ENCODE results near the gene ERN1.

- TF ChIP-seq CTCF (IDR thresholded peaks at IDR 0.05): no peak
- TF ChIP-seq POLR2A (IDR thresholded peaks at IDR 0.05): no peak
These were observed 30.4 kb downstream of the ERN1 start for GRCh38 chr17:64099543-64099942.
